Measurements from ENCODE around the gene SDSL.

The SDSL gene

GRCh38 chr12:113396828-113397496 lies 25.2 kb upstream of the SDSL start:
- no peak for DNase-seq

- no peak for DNase-seq
Measured at GRCh38 chr12:113397497-113398197, 24.5 kb upstream of the SDSL start.

GRCh38 chr12:113398346-113399290 lies 23.6 kb upstream of the SDSL start:
- DNase-seq: no peak

DNA sequence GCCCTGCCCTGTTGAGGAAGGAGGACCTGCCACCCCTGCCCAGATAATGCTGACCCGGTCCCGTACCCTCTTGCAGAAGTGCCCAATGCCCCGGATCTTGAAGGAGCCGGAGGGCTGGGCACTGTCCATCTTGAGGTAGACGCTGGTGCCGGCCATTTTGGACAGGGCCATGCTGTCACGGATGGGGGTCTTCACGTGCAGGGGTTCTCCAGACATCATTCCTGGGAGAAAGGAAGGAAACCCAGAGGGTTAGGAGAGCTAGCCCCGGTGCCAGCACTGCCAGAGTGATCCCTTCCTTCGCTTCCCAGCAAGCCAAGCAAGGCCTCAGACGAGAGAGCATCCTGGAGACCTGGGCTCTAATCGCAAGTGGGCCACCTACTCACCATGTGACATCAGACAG lies 22.7 kb upstream of the SDSL start:
- no peak for DNase-seq

- no peak for DNase-seq
Measured at GRCh38 chr12:113400362-113400761, 21.8 kb upstream of the SDSL start.

DNA sequence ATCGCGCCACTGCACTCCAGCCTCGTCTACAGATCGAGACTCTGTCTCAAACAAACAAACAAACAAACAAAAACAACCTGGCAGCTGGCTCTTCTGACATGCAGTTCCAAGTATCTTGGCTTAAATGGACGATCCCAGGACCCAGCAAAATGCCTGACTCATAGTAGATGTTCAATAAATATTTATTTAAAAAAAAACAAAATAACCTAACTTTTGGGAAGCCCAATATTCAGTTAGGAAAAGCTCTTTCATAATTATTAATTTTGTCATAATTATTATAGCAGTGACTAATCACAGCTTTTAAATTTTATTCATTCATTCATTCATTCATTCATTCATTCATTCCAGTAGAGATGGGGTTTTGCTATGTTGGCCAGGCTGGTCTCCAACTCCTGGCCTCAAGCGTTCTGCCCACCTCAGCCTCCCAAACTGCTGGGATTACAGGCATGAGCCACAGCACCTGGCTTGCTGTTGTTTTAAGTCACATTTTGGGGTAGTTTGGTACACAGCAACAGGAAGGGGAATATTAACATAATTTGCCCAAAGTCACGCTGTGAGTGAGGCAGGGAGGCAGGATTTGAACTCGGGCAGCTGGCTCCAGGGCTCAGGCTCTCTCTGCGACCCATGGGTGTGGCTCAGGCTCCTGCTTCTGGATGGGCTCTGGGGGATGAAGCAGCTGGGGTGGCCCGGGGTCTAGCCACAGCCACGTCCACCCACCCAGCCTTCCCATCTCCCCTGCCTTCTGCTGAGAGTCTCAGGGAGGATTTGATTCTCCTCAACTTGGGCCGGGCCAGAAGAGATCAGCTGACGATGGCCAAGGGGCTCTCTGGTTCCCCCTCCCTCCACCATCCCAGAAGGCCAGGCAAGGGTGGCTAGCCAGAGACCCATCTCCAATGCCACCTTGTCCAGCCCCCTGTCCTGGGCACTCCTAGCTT lies 20.8 kb upstream of the SDSL start:
- DNase-seq: no peak

DNA sequence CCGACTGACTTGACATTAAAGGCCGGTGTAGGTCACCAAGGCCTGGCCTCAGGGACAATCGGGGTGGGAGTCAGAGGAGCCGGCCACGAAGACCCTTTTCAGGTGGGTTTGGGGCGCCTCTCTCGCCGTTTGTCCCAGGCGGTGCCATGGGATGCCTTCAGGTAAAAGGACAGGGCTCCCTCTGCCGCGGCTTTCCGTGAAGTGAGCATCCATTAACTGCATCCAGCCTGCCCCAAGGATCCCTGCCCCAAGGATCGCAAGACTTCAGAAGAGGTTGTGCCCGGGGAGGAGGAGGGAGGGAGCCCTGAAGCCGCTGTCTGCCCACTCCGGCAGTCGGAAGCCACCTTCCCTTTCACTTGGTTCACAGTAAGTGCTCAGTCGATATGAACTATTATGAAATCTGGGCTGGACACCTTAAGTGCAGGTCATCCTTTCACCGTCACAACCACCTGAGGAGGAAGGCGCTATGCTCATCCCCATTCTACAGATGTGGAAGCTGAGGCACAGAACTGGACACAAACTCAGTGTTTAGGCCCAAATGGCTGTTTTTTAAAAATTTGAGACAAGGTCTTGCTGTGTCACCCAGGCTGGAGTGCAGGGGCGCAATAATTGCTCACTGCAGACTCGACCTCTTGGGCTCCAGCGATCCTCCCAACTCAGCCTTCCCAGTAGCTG lies 19.5 kb upstream of the SDSL start:
- no peak for DNase-seq

- peak; percentile 68 to 88 for DNase-seq
Measured at GRCh38 chr12:113403435-113404415, 18.5 kb upstream of the SDSL start, which contains the start of gene SDS. Gene SDS, minus strand, starts transcription at chr12:113403887. Its CDS starts 4,179 bp downstream, at chr12:113399708.

GRCh38 chr12:113405694-113406093 lies 16.5 kb upstream of the SDSL start:
- no peak for DNase-seq

GRCh38 chr12:113407931-113408600 lies 14.1 kb upstream of the SDSL start:
- peak in 1 of 2 experiments; percentile 4 for DNase-seq

GRCh38 chr12:113408756-113409298 lies 13.4 kb upstream of the SDSL start:
- DNase-seq: no peak

DNA sequence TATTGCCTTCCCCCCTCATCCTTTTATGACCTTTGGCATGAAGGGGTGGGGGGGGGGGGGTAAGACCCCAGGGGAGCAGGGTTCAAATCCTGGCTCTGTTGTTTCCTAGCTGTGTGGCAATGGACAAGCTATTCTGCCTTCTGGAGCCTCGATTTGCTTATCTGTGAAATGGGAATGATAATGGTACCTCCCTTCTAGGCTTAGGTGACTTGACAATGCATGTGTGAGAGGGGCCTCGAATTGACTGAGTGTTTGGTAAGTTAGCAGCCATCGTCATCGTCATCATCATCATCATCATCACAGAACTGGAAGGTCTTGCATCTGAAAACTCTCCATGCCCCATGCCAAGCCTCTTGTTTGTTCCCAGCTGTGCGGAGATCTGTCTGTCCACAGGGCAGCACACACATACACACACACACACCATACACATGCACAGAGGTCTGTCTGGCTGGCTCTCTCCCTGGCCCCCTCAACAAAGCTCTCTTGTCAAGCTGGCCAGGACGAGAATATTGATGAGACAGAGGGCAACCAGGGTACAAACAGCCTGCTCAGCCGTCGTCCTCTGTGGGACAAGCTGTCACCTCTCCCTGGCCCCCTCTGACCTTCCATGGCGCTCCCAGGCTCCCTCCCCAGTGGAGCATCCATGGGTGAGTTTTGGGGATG lies 12.6 kb upstream of the SDSL start:
- no peak for DNase-seq

GRCh38 chr12:113413488-113413939 lies 8.7 kb upstream of the SDSL start:
- DNase-seq: no peak

DNA sequence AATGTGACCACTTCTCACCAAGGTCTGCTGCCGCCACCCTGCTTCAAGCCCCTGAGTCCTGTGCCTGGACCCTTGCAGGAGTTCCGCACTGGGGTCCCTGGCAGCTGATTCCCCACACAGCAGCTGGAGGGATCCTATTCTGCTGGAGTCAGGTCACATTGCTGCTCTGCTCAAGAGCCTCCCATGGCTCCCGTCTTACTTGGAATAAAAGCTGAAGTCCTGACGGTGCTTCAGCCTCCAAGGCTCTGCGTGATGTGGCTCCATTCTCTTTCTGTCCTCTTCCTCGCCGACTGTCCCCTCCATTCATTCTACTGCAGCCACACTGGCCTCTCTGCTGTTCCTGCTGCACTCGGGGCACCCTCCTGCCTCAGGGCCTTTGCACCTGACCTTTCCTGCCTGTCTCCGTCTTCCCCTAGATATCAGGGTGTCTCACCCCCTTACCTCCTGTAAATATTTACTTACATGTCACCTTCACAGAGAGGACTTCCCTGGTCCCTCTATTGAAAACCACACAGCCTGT lies 7.6 kb upstream of the SDSL start:
- no peak for DNase-seq

- no peak for DNase-seq
Measured at GRCh38 chr12:113416091-113416754, 6.0 kb upstream of the SDSL start.

- DNase-seq: no peak
Measured at GRCh38 chr12:113418213-113418879, 3.8 kb upstream of the SDSL start.

DNA sequence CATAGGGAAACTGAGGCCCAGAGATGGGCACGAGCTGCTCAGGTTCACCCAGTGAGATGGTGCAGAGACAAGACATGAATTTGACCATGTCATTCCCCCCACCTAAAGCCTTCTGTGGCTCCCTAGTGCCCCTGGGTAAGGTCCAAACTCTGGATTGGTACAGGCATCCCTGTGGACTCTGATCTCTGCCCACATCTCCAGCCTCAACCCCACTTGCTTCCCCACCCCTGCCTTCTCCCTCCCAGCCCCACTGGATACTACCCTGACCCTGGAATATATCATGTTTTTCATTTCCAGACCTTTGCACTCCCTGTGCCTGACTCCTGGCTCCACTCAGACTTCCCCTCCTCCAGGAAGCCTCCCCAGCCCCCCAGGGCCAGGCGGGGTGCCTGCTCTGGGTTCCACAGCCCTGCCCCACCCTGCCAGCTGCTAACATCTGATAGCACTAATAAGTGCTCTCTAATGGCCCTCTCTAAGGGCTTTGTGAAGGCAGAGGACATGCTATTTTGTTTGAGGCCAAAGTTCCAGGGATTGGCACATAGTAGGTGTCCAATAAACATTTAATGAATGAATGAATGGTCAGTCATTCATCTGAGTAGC lies 1.1 kb upstream of the SDSL start:
- no peak for DNase-seq
